PFSK-1 (cell line): ENCODE measurements around the gene ANO8.

Experiments used
- POLR2AphosphoS5 ChIP-seq: IDR thresholded peaks from 2 replicates; pipeline ENCODE4 v1.6.1; 2012; ENCODE audit warnings: low read depth, mild to moderate bottlenecking, control low read depth, low read length, moderate library complexity
- SIN3A ChIP-seq: IDR thresholded peaks from 2 replicates; pipeline ENCODE4 v1.6.1; 2012; ENCODE audit warnings: mild to moderate bottlenecking, low read length, moderate library complexity, borderline replicate concordance; ENCODE audit not compliant: insufficient read depth

- TF ChIP-seq POLR2AphosphoS5 (no peak), SIN3A (no peak)
These were observed 38.4 kb downstream of the ANO8 start for GRCh38 chr19:17296273-17296672.
